ENCODE measurements around the gene PLPP4. TPM values are rescaled to one million over a fixed set of nuclear protein-coding genes. Genes with fewer than 3 reads are reported as not detected.

The PLPP4 gene
- polyA plus RNA-seq, 1 experiment, result 35.4 TPM

DNA sequence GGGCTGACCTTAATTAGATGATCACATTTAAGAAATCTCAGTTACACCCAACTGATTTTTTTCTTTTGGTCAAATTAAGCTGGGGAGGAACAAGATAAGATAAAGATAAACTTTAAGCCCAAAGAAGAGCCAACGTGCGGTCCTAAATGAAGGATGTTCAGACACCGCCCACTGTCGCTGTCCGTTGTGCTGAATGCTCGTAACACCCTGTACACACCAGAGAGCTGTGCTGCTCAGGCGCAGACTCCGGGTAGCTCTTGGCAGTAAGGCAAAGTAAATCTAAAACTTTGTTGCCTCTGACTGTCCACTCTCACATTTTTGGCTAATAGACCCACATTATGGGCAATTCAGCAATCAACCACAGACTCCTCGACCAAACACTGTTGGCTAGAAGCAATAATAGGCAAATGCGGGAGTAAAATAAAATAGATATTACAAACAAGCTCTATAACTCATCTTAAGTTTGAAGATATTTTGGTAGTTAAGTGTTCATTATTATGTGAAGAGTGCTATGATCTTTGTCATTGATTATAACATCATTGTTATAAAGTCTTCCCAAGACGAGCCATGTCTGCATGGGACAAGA lies 57.1 kb downstream of the PLPP4 start:
- POLR2A ChIA-PET, result no interaction called here
- TF ChIP-seq, protein P1, sequence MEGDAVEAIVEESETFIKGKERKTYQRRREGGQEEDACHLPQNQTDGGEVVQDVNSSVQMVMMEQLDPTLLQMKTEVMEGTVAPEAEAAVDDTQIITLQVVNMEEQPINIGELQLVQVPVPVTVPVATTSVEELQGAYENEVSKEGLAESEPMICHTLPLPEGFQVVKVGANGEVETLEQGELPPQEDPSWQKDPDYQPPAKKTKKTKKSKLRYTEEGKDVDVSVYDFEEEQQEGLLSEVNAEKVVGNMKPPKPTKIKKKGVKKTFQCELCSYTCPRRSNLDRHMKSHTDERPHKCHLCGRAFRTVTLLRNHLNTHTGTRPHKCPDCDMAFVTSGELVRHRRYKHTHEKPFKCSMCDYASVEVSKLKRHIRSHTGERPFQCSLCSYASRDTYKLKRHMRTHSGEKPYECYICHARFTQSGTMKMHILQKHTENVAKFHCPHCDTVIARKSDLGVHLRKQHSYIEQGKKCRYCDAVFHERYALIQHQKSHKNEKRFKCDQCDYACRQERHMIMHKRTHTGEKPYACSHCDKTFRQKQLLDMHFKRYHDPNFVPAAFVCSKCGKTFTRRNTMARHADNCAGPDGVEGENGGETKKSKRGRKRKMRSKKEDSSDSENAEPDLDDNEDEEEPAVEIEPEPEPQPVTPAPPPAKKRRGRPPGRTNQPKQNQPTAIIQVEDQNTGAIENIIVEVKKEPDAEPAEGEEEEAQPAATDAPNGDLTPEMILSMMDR (IDR thresholded peaks at IDR 0.05; ENCODE audit: insufficient read depth, low read depth, low read length), result no peak
- H3K4me3 ChIP-seq (ENCODE audit: low read depth, low read length), result no peak overlapping the region

DNA sequence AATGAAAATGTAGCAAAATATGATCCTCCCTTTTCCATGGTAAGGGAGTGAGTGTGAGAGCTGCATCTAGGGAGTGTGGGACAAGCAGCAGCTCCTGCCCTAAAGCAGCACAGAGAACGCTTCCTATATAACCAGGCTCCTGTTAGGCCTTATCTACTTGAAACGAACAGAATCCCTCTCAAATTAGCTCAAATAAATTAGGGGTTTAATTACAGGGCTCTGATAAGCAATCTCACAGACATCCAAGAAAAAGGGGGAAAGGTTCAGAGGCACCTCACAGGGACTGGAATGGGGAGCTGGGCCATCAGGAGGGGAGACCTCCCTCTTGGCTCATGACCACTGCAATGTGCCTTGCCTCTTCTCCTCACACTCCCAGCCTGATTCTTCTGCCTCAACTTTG lies 57.9 kb downstream of the PLPP4 start:
- DNase-seq (ENCODE audit: low read depth), result no peak
- CTCF ChIA-PET, result no interaction called here
- Histone ChIP-seq H3K27me3 (ENCODE audit: control insufficient read depth, insufficient read depth, low read length) (no peaks in the 10 kb centered on the region), H3K4me3 (ENCODE audit: low read depth, low read length) (no peak overlapping the region), H3K36me3 (ENCODE audit: control insufficient read depth, insufficient read depth, low read length) (no peaks in the 10 kb centered on the region)
- TF ChIP-seq, protein P1 (IDR thresholded peaks at IDR 0.05; ENCODE audit: insufficient read depth, low read depth, low read length), result no peak
- POLR2A ChIA-PET, result no interaction called here

More for the DNA sequence above, 57.1 kb downstream of the PLPP4 start:
- CTCF ChIA-PET, result no interaction called here
- Histone ChIP-seq H3K27me3 (ENCODE audit: control insufficient read depth, insufficient read depth, low read length) (no peaks in the 10 kb centered on the region), H3K36me3 (ENCODE audit: control insufficient read depth, insufficient read depth, low read length) (no peaks in the 10 kb centered on the region)
- DNase-seq (ENCODE audit: low read depth), result no peak

DNA sequence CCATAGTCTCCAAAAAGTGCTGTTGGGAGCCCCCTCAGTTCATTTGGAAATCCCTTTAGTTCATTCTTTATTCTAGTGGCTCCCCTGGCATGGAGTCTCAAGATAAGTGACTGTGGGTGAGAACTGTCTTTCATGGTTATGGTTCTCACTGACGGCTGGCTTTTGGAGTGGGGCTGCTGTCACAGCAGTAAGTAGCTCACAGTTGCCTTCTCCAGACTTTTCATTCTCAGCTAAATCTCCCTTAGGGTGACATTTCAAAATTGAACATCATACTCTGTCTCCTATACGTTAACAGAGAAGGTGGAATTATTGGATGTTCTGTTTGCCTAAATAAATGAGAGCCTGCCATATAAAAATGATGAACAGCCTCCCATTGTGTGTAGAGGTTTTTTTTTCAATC lies 58.7 kb downstream of the PLPP4 start:
- no peak overlapping the region for H3K4me3 ChIP-seq (ENCODE audit: low read depth, low read length)
- POLR2A ChIA-PET, result no interaction called here
- no peak for DNase-seq (ENCODE audit: low read depth)
- no peaks in the 10 kb centered on the region for H3K27me3 ChIP-seq (ENCODE audit: control insufficient read depth, insufficient read depth, low read length)
- CTCF ChIA-PET, result no interaction called here
- TF ChIP-seq, protein P1 (IDR thresholded peaks at IDR 0.05; ENCODE audit: insufficient read depth, low read depth, low read length), result no peak
- H3K36me3 ChIP-seq (ENCODE audit: control insufficient read depth, insufficient read depth, low read length), result no peaks in the 10 kb centered on the region

DNA sequence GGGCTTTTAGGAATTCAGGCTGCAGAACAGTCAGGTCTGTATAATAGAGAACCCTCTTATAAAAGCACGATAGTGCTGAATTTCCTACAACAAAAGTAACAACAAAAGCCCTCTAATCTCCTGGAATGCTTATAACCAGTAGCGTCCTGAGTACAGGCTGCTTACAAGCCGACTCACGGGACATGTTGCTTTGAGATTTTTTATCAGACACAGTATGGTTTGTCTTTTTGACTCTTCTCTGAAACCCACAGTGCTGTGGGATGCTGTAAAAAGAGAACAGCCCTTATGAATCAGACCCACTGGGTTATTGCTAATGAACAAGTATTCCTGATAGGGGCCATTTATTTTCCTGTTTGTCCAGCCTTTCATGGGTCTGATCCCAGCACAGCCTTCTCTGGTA lies 59.4 kb downstream of the PLPP4 start:
- Histone ChIP-seq H3K27me3 (ENCODE audit: control insufficient read depth, insufficient read depth, low read length) (no peaks in the 10 kb centered on the region), H3K4me3 (ENCODE audit: low read depth, low read length) (no peak overlapping the region), H3K36me3 (ENCODE audit: control insufficient read depth, insufficient read depth, low read length) (no peaks in the 10 kb centered on the region)
- ChIA-PET POLR2A (no interaction called here), CTCF (no interaction called here)
- no peak for DNase-seq (ENCODE audit: low read depth)
- TF ChIP-seq, protein P1 (IDR thresholded peaks at IDR 0.05; ENCODE audit: insufficient read depth, low read depth, low read length), result no peak

DNA sequence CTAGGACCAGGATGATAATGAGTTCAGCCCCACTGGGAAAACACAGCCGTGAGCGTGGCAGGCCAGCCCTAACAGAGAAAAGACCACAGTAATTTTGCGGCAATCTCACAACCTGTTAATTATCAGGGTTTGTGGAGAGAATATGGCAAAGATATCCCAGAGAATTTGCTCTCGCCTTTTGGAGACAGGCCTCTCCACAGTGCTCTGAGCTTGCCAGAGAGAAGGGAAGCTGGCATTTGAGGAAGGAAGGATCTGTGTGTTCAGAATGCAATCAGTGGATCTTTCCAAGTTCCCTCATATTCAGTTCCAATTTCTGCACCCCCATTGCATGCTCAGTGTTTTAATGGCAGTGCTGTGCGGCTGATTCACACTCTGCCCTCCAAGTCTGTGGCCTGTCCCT lies 60.2 kb downstream of the PLPP4 start:
- Histone ChIP-seq H3K4me3 (ENCODE audit: low read depth, low read length) (no peak overlapping the region), H3K27me3 (ENCODE audit: control insufficient read depth, insufficient read depth, low read length) (no peaks in the 10 kb centered on the region), H3K36me3 (ENCODE audit: control insufficient read depth, insufficient read depth, low read length) (no peaks in the 10 kb centered on the region)
- ChIA-PET CTCF (no interaction called here), POLR2A (no interaction called here)
- TF ChIP-seq, protein P1 (IDR thresholded peaks at IDR 0.05; ENCODE audit: insufficient read depth, low read depth, low read length), result no peak
- no peak for DNase-seq (ENCODE audit: low read depth)

Data from BJ (cell line).